ENCODE measurements around the gene TRAF1. TPM values are rescaled to one million over a fixed set of nuclear protein-coding genes. Genes with fewer than 3 reads are reported as not detected.

Gene TRAF1
- total and polyA plus RNA-seq, 4 donors = 0.38 to 2.6 (median 0.71) TPM

- Histone ChIP-seq H3K27ac (ENCODE audit: low read depth in 1 of 2, low read length in 2 of 2) (no peak overlapping the region), H3K9me3 (ENCODE audit: control insufficient read depth in 4 of 4, low read length in 3 of 4) (no peaks in the 10 kb centered on the region), H3K9ac (ENCODE audit: low read depth in 1 of 2, low read length in 2 of 2) (no peak overlapping the region), H3K27me3 (ENCODE audit: control insufficient read depth in 4 of 4, insufficient read depth in 4 of 4, low read length in 3 of 4) (no peaks in the 10 kb centered on the region), H3K36me3 (ENCODE audit: control insufficient read depth in 4 of 4, insufficient read depth in 3 of 4, low read depth in 1 of 4, low read length in 3 of 4) (no peaks in the 10 kb centered on the region), H3K4me1 (ENCODE audit: control insufficient read depth in 4 of 4, insufficient read depth in 4 of 4, low read length in 3 of 4) (peaks cover 0 to 3% (median 0%) of the 10 kb centered on the region in 4 donors), H3K4me3 (ENCODE audit: low read depth in 1 of 3, low read length in 3 of 3) (no peak overlapping the region)
- TF ChIP-seq CTCF (IDR thresholded peaks at IDR 0.05; ENCODE audit: low read depth, low read length, missing input control) = no peak
- TF ChIP-seq REST (IDR thresholded peaks at IDR 0.05) = no peak
- TF ChIP-seq RXRA (IDR thresholded peaks at IDR 0.05) = no peak
- no peak for DNase-seq (ENCODE audit: low spot score)
- 86% methylated on average over 10 of the region's 10 CpGs for WGBS
Measured at GRCh38 chr9:120891245-120891883, 35.2 kb downstream of the TRAF1 start.

GRCh38 chr9:120890320-120891244, 36.0 kb downstream of the TRAF1 start:
- 83% methylated on average over 14 of the region's 14 CpGs for WGBS
- Histone ChIP-seq H3K36me3 (ENCODE audit: control insufficient read depth in 4 of 4, insufficient read depth in 3 of 4, low read depth in 1 of 4, low read length in 3 of 4) (no peaks in the 10 kb centered on the region), H3K27me3 (ENCODE audit: control insufficient read depth in 4 of 4, insufficient read depth in 4 of 4, low read length in 3 of 4) (no peaks in the 10 kb centered on the region), H3K4me1 (ENCODE audit: control insufficient read depth in 4 of 4, insufficient read depth in 4 of 4, low read length in 3 of 4) (peaks cover 0 to 3% (median 0%) of the 10 kb centered on the region in 4 donors), H3K27ac (ENCODE audit: low read depth in 1 of 2, low read length in 2 of 2) (no peak overlapping the region), H3K4me3 (ENCODE audit: low read depth in 1 of 3, low read length in 3 of 3) (no peak overlapping the region), H3K9ac (ENCODE audit: low read depth in 1 of 2, low read length in 2 of 2) (no peak overlapping the region), H3K9me3 (ENCODE audit: control insufficient read depth in 4 of 4, low read length in 3 of 4) (no peaks in the 10 kb centered on the region)
- no peak for DNase-seq (ENCODE audit: low spot score)
- TF ChIP-seq FOXA2 (IDR thresholded peaks at IDR 0.05) (no peak), GABPA (IDR thresholded peaks at IDR 0.05 in 1 of 2, conservative IDR thresholded peaks at IDR 0.05 in 1 of 2) (no peak), JUND (IDR thresholded peaks at IDR 0.05) (no peak), NR2F2 (IDR thresholded peaks at IDR 0.05) (no peak), EGR1 (IDR thresholded peaks at IDR 0.05; ENCODE audit: low read depth in 2 of 2) (no peak), ZBTB33 (IDR thresholded peaks at IDR 0.05) (no peak)

All from liver (tissue), 9 donors.